Keratinocyte (primary cell): ENCODE data around the gene WFIKKN1. TPM values are rescaled to one million over a fixed set of nuclear protein-coding genes. Genes with fewer than 3 reads are reported as not detected.
A peak's percentile ranks its signal among the peaks of the same experiment; 100 is the strongest.

Experiments
- DNase-seq: peaks from one replicate; pipeline ENCODE4 v3.0.0-alpha.2; 2011; ENCODE audit warnings: low read depth, missing footprints, low spot score
- FAIRE-seq: peaks from 2 replicates; lab custom pipeline; 2011; peaks lifted over from hg19 to GRCh38; lab: Jason Lieb, UNC
- H2AFZ ChIP-seq: 2 replicates; pipeline ENCODE4 v1.6.0; 2012; ENCODE audit warnings: low read length, control low read depth, inconsistent platforms; ENCODE audit not compliant: control insufficient read depth
- H3K27ac ChIP-seq: 2 replicates; pipeline ENCODE4 v1.5.1; 2011; ENCODE audit warnings: low read length; ENCODE audit not compliant: control insufficient read depth, insufficient read depth
- H3K27me3 ChIP-seq: 3 replicates; pipeline ENCODE4 v1.6.0; 2011; ENCODE audit warnings: low read length; ENCODE audit not compliant: control insufficient read depth, insufficient read depth; ENCODE audit errors: extremely low read depth
- H3K36me3 ChIP-seq, 2 experiments: 2 replicates in 1 of 2; 3 replicates in 1 of 2; pipeline ENCODE4 v1.5.1; 2011; ENCODE audit warnings: low read length in 2 of 2, mild to moderate bottlenecking in 1 of 2; ENCODE audit not compliant: control insufficient read depth in 2 of 2, insufficient read depth in 2 of 2; ENCODE audit errors: extremely low read depth in 1 of 2
- H3K4me1 ChIP-seq: 3 replicates; pipeline ENCODE4 v1.5.1; 2011; ENCODE audit warnings: low read length; ENCODE audit not compliant: control insufficient read depth, insufficient read depth; ENCODE audit errors: extremely low read depth
- H3K4me2 ChIP-seq: 3 replicates; pipeline ENCODE4 v1.6.0; 2011; ENCODE audit warnings: low read depth, low read length; ENCODE audit not compliant: control insufficient read depth, insufficient read depth; ENCODE audit errors: extremely low read depth
- H3K4me3 ChIP-seq, 3 experiments: fragments of 200-600 bp in 1 of 3; sonication (generic) in 1 of 3; 2 replicates in 2 of 3; 3 replicates in 1 of 3; pipeline ENCODE4 v1.5.1; 2011 to 2016; ENCODE audit warnings: low read length in 3 of 3, mild to moderate bottlenecking in 3 of 3, control low read depth in 2 of 3, inconsistent platforms in 1 of 3, low read depth in 1 of 3, mixed read lengths in 1 of 3, mixed run types in 1 of 3, moderate library complexity in 1 of 3; ENCODE audit not compliant: control insufficient read depth in 2 of 3, insufficient read depth in 2 of 3; ENCODE audit errors: extremely low read depth in 1 of 3
- H3K79me2 ChIP-seq: 2 replicates; pipeline ENCODE4 v1.6.0; 2012; ENCODE audit warnings: low read length; ENCODE audit not compliant: control insufficient read depth, insufficient read depth
- H3K9ac ChIP-seq: 3 replicates; pipeline ENCODE4 v1.6.0; 2011; ENCODE audit warnings: low read length; ENCODE audit not compliant: control insufficient read depth, insufficient read depth; ENCODE audit errors: extremely low read depth
- H3K9me1 ChIP-seq: 3 replicates; pipeline ENCODE4 v1.6.0; 2011; ENCODE audit warnings: low read length; ENCODE audit not compliant: control insufficient read depth, insufficient read depth; ENCODE audit errors: extremely low read depth
- H3K9me3 ChIP-seq: 2 replicates; pipeline ENCODE4 v1.5.1; 2012; ENCODE audit warnings: low read depth, low read length; ENCODE audit not compliant: control insufficient read depth
- H4K20me1 ChIP-seq: 3 replicates; pipeline ENCODE4 v1.6.0; 2011; ENCODE audit warnings: low read length; ENCODE audit not compliant: control insufficient read depth, insufficient read depth; ENCODE audit errors: extremely low read depth
- EZH2 ChIP-seq: IDR thresholded peaks from one replicate; pipeline ENCODE4 v1.6.1; 2012; ENCODE audit warnings: inconsistent platforms, mild to moderate bottlenecking, low read length, moderate library complexity
- dilution Hi-C: fragments of 300-500 bp; cut with MboI; formaldehyde crosslinking; loops from one replicate; pipeline ENCODE4 v1.7.0; 2020; ENCODE audit warnings: low sequenced_read_pairs; ENCODE audit not compliant: extremely low pct_ligation_motif_present
- polyA plus RNA-seq, 5 experiments: library from polyadenylated mRNA; depleted of rRNA in 3 of 5; stranded (reverse) in 3 of 5; stranded (forward) in 1 of 5; unstranded in 1 of 5; fragments of >200 nt; gene quantifications; 1 replicate in 1 of 5; 2 replicates in 3 of 5; 3 replicates in 1 of 5; pipeline versions ENCODE4 v1.2.1 to v1.2.3, GENCODE V29; 2011 to 2012; ENCODE audit warnings: missing spikeins in 2 of 5, low read depth in 1 of 5, low replicate concordance in 1 of 5
- TF ChIP-seq, protein P1 (sequence below), 3 experiments: IDR thresholded peaks in 1 of 3; conservative IDR thresholded peaks in 1 of 3; optimal IDR thresholded peaks in 1 of 3; 2 replicates in 2 of 3; 3 replicates in 1 of 3; pipeline versions ENCODE3 to v1.5.1; 2011; ENCODE audit warnings: low read length in 3 of 3, mild to moderate bottlenecking in 3 of 3, moderate library complexity in 2 of 3, control low read depth in 1 of 3, inconsistent platforms in 1 of 3; ENCODE audit not compliant: insufficient read depth in 2 of 3; ENCODE audit errors: extremely low read depth in 1 of 3

Gene WFIKKN1
- polyA plus RNA-seq, 1 donor (not counting 4 experiments of a cell fraction or from before 2014, with no cell fraction given): not detected

DNA sequence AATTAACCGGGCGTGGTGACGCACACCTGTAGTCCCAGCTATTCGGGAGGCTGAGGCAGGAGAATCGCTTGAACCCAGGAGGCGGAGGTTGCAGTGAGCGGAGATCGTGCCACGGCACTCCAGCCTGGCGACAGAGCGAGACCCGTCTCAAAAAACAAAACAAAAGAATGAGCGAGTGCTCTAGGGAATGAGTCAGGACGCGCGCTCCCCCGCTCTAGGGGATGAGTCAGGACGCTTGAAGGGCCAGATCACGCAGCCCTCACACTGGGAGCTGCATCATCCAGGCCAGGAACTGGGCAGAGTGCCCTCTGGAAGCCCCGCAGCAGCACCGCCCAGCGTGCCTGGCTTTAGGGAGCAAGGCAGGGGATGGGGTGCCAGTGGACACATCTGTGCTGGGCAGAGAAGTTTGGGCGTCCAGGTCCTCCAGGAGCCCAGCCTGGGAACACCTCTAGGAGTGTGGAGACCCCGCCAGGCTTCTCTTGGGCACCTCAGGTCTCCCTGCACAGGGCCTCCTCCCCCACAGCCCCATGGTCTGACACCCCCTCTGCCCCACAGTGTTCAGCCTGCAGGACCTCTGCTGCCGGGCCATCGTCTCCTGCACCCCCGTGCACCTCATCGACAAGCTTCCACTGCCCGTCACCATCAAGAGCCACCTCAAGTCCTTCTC is 3.9 kb upstream of the WFIKKN1 start:
- Histone ChIP-seq H2AFZ (no peak overlapping the region), H3K27me3 (no peaks in the 10 kb centered on the region), H3K4me3 (no peak overlapping the region), H3K4me1 (peaks cover 20% of the 10 kb centered on the region), H3K27ac (peak overlapping the region; percentile 49), H3K36me3 (peaks cover 2 to 3% of the 10 kb centered on the region in 2 experiments), H3K9me3 (no peaks in the 10 kb centered on the region), H3K79me2 (no peaks in the 10 kb centered on the region), H3K4me2 (peak overlapping the region; percentile 10), H4K20me1 (peaks cover 2% of the 10 kb centered on the region), H3K9me1 (no peaks in the 10 kb centered on the region), H3K9ac (no peak overlapping the region)
- FAIRE-seq: peak; percentile 13
- DNase-seq: peak; percentile 52
- TF ChIP-seq, protein P1, sequence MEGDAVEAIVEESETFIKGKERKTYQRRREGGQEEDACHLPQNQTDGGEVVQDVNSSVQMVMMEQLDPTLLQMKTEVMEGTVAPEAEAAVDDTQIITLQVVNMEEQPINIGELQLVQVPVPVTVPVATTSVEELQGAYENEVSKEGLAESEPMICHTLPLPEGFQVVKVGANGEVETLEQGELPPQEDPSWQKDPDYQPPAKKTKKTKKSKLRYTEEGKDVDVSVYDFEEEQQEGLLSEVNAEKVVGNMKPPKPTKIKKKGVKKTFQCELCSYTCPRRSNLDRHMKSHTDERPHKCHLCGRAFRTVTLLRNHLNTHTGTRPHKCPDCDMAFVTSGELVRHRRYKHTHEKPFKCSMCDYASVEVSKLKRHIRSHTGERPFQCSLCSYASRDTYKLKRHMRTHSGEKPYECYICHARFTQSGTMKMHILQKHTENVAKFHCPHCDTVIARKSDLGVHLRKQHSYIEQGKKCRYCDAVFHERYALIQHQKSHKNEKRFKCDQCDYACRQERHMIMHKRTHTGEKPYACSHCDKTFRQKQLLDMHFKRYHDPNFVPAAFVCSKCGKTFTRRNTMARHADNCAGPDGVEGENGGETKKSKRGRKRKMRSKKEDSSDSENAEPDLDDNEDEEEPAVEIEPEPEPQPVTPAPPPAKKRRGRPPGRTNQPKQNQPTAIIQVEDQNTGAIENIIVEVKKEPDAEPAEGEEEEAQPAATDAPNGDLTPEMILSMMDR (optimal IDR thresholded peaks at IDR 0.05 in 1 of 3, IDR thresholded peaks at IDR 0.05 in 1 of 3, conservative IDR thresholded peaks at IDR 0.05 in 1 of 3; ENCODE audit: extremely low read depth in 1 of 3, insufficient read depth in 2 of 3, low read length in 3 of 3): no peak
- no peak for TF ChIP-seq EZH2
- dilution Hi-C loops: no loop called here

DNA sequence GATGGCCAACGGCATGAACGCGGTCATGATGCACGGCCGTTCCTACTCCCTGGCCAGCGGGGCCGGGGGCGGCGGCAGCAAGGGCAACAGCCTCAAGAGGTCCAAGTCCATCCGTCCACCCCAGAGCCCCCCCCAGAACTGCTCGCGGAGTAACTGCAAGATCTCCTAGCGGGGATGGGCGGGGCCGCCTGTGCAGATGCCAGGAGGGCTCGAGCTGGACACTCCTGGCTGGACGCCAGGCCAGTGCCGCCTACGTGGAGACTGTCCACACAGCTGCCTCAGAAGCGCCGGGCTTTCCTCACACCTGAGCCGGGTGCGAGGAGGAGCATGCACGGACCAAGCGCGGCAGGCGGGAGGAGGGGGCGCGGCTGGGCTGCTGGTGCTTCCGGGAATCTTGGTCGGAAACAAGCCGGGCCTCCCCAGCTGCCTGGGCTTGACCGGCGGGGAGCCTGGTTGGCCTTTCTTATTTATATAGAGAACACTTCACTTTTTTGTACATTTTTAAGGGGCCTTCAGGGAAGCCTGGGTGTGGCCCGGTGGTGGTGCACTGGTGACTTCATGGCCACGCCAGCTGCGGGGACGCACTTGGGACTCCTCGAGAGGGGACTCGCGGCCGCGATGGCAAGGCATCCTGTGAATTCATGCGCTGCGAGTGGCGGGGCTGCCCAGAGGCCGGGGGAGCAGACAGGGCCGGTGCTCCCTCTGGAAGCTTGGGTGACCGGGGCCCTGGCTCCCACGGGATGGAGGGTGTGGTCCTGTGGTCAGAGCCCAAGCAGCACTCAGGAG is 3.1 kb upstream of the WFIKKN1 start:
- peaks cover 15% of the 10 kb centered on the region for H3K4me1 ChIP-seq
- H3K9me3 ChIP-seq: no peaks in the 10 kb centered on the region
- no peak for DNase-seq
- no peaks in the 10 kb centered on the region for H3K27me3 ChIP-seq
- no peak for FAIRE-seq
- no peak for TF ChIP-seq EZH2
- TF ChIP-seq, protein P1 (optimal IDR thresholded peaks at IDR 0.05 in 1 of 3, IDR thresholded peaks at IDR 0.05 in 1 of 3, conservative IDR thresholded peaks at IDR 0.05 in 1 of 3; ENCODE audit: extremely low read depth in 1 of 3, insufficient read depth in 2 of 3, low read length in 3 of 3): no peak
- peaks cover 2 to 3% of the 10 kb centered on the region in 2 experiments for H3K36me3 ChIP-seq
- no peak overlapping the region for H3K4me3 ChIP-seq
- no peaks in the 10 kb centered on the region for H3K79me2 ChIP-seq
- H3K9me1 ChIP-seq: no peaks in the 10 kb centered on the region
- no peak overlapping the region for H3K9ac ChIP-seq
- no peaks in the 10 kb centered on the region for H4K20me1 ChIP-seq
- H3K27ac ChIP-seq: no peak overlapping the region
- H2AFZ ChIP-seq: no peak overlapping the region
- dilution Hi-C loops: no loop called here
- no peak overlapping the region for H3K4me2 ChIP-seq
